Fibroblast of villous mesenchyme (primary cell): ENCODE measurements around the gene SLC9A4. TPM values are rescaled to one million over a fixed set of nuclear protein-coding genes. Genes with fewer than 3 reads are reported as not detected.

Experiments
- DNase-seq: peaks from one replicate; pipeline ENCODE4 v3.0.0-alpha.2; 2010; ENCODE audit warnings: low read depth
- H3K4me3 ChIP-seq: 2 replicates; pipeline ENCODE4 v1.5.1; 2011; ENCODE audit warnings: low read depth, mild to moderate bottlenecking, low read length
- total RNA-seq: library from RNA; depleted of rRNA; stranded (reverse); fragments of >200 nt; gene quantifications from 2 replicates; pipeline ENCODE4 v1.2.3, GENCODE V29; 2012
- TF ChIP-seq, protein P1 (sequence below): IDR thresholded peaks from 2 replicates; pipeline ENCODE4 v1.5.1; 2012; ENCODE audit warnings: low read depth, mild to moderate bottlenecking, low read length; ENCODE audit not compliant: insufficient read depth

SLC9A4 gene
- total RNA-seq, 1 donor = not detected

DNA sequence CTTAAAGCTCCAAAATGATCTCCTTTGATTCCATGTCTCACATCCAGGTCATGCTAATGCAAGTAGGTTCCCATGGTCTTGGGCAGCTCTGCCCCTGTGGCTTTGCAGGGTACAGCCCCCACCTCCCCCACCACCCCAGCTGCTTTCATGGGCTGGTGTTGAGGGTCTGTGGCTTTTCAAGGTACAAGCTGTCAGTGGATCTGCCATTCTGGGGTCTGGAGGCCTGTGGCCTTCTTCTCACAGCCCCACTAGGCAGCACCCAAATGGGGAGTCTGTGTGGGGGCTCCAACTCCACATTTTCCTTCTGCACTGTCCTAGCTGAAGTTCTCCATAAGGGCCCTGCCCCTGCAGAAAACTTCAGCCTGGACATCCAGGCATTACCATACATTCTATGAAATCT lies 19.0 kb downstream of the SLC9A4 start:
- TF ChIP-seq, protein P1, sequence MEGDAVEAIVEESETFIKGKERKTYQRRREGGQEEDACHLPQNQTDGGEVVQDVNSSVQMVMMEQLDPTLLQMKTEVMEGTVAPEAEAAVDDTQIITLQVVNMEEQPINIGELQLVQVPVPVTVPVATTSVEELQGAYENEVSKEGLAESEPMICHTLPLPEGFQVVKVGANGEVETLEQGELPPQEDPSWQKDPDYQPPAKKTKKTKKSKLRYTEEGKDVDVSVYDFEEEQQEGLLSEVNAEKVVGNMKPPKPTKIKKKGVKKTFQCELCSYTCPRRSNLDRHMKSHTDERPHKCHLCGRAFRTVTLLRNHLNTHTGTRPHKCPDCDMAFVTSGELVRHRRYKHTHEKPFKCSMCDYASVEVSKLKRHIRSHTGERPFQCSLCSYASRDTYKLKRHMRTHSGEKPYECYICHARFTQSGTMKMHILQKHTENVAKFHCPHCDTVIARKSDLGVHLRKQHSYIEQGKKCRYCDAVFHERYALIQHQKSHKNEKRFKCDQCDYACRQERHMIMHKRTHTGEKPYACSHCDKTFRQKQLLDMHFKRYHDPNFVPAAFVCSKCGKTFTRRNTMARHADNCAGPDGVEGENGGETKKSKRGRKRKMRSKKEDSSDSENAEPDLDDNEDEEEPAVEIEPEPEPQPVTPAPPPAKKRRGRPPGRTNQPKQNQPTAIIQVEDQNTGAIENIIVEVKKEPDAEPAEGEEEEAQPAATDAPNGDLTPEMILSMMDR = no peak
- no peak overlapping the region for H3K4me3 ChIP-seq
- no peak for DNase-seq

- TF ChIP-seq, protein P1 = no peak
- no peak for DNase-seq
- H3K4me3 ChIP-seq = no peak overlapping the region
Measured at GRCh38 chr2:102494570-102494969, 21.5 kb downstream of the SLC9A4 start.

- no peak overlapping the region for H3K4me3 ChIP-seq
- no peak for DNase-seq
- TF ChIP-seq, protein P1 = no peak
Measured at GRCh38 chr2:102498414-102498813, 25.4 kb downstream of the SLC9A4 start.

DNA sequence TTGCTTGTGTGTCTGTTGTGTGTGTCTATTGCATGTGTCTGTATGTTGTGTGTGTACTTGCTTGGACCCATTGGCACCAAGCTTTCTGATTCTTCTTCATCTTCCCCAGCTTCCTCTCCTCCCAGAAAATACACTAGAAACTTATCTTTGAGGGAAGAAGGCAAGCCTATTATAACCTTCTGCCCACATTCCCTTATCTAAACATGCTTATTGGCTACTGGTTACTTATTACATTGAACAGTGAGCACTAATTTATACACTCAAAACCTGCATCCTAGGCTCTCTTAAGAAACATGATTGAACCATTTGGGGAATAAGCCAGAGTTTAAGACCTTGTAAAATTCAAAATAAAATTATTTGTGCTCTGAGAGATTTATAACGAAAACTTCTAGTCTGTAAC lies 26.5 kb downstream of the SLC9A4 start:
- H3K4me3 ChIP-seq = no peak overlapping the region
- TF ChIP-seq, protein P1 = no peak
- DNase-seq = no peak

DNA sequence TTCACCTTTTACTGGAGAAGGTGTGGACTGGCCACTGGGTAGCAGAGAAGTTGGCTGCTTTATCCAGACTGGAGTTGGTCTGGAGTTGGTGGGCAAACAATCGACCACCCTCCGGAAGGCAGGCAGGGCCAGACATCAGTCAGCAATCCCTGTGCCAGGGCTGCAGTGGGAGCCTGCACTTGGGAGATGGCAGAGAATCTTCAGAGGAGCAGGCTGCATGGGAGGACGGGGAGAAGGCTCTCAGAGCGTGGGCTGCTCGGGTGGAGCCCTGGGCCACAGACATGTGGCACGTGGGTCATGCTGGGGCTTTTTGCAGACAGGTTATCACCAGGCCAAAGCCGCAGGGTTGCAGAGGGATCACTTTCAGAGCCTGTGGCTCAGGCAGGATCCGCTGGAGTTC lies 29.6 kb downstream of the SLC9A4 start:
- DNase-seq = no peak
- no peak overlapping the region for H3K4me3 ChIP-seq
- TF ChIP-seq, protein P1 = no peak

- TF ChIP-seq, protein P1 = no peak
- DNase-seq = no peak
- no peak overlapping the region for H3K4me3 ChIP-seq
Measured at GRCh38 chr2:102504833-102505232, 31.8 kb downstream of the SLC9A4 start.

GRCh38 chr2:102505290-102505689 lies 32.3 kb downstream of the SLC9A4 start:
- H3K4me3 ChIP-seq = no peak overlapping the region
- TF ChIP-seq, protein P1 = no peak
- no peak for DNase-seq
